GM12874 (cell line): ENCODE measurements around the gene TYW3.

Experiments used
- CTCF ChIP-seq: IDR thresholded peaks from 2 replicates; pipeline ENCODE4 v1.5.1; 2011; ENCODE audit warnings: low read depth, mild to moderate bottlenecking, control low read depth, low read length, moderate library complexity; ENCODE audit not compliant: insufficient read depth

TYW3 gene

GRCh38 chr1:74693473-74693872 lies 39.5 kb upstream of the TYW3 start:
- TF ChIP-seq CTCF, result no peak

- no peak for TF ChIP-seq CTCF
These were observed 35.1 kb upstream of the TYW3 start for GRCh38 chr1:74697832-74698231.

- TF ChIP-seq CTCF, result no peak
These were observed 33.6 kb upstream of the TYW3 start for GRCh38 chr1:74699331-74699730.

GRCh38 chr1:74703386-74704182 lies 29.4 kb upstream of the TYW3 start:
- no peak for TF ChIP-seq CTCF

- TF ChIP-seq CTCF, result no peak
These were observed 20.1 kb upstream of the TYW3 start for GRCh38 chr1:74712881-74713280.

GRCh38 chr1:74713849-74714248 lies 19.1 kb upstream of the TYW3 start:
- TF ChIP-seq CTCF, result no peak

GRCh38 chr1:74714429-74715235 lies 18.3 kb upstream of the TYW3 start:
- no peak for TF ChIP-seq CTCF
